Cardiac muscle cell (in vitro differentiated cells and primary cell): ENCODE results near the gene SLC16A2. TPM values are rescaled to one million over a fixed set of nuclear protein-coding genes. Genes with fewer than 3 reads are reported as not detected.

ENCODE experiments used
- DNase-seq, 2 donors: peaks; one replicate each; pipeline versions ENCODE4 v3.0.0 to v3.0.0-alpha.2; 2010 to 2017; ENCODE audit warnings: low read depth in 1 of 2, low spot score in 1 of 2
- H3K27ac ChIP-seq: fragments of 200-600 bp; sonication (generic); 2 replicates; pipeline ENCODE4 v1.5.1; 2016
- H3K27me3 ChIP-seq: fragments of 200-600 bp; sonication (generic); 2 replicates; pipeline ENCODE4 v1.6.0; 2016; ENCODE audit warnings: control low read depth
- H3K36me3 ChIP-seq: fragments of 200-600 bp; sonication (generic); 2 replicates; pipeline ENCODE4 v1.5.1; 2016; ENCODE audit warnings: control low read depth
- H3K4me1 ChIP-seq: fragments of 200-600 bp; sonication (generic); 2 replicates; pipeline ENCODE4 v1.8.1; 2017; ENCODE audit warnings: low read depth, mild to moderate bottlenecking, mixed run types
- H3K4me3 ChIP-seq: fragments of 200-600 bp; sonication (generic); 2 replicates; pipeline ENCODE4 v1.5.1; 2016; ENCODE audit warnings: mild to moderate bottlenecking
- H3K9me3 ChIP-seq: fragments of 200-600 bp; sonication (generic); 2 replicates; pipeline ENCODE4 v1.5.1; 2017; ENCODE audit warnings: low read depth, mild to moderate bottlenecking, control low read depth
- CTCF ChIP-seq: IDR thresholded peaks from 2 replicates; pipeline ENCODE4 v1.5.1; 2012; ENCODE audit warnings: low read depth, mild to moderate bottlenecking, low read length
- polyA plus RNA-seq: library from polyadenylated mRNA; unstranded; fragments of >200 nt; fragmentation: Nextera tagmentation; extraction: Ambion mirVana; gene quantifications from 2 replicates; pipeline ENCODE4 v1.2.1, GENCODE V29; 2016
- total RNA-seq: library from RNA; depleted of rRNA; stranded (reverse); fragments of >200 nt; gene quantifications from 2 replicates; pipeline ENCODE4 v1.2.3, GENCODE V29; 2016

Gene SLC16A2
- total and polyA plus RNA-seq, 2 experiments from 2014 or later: 8.7 to 14.5 TPM

DNA sequence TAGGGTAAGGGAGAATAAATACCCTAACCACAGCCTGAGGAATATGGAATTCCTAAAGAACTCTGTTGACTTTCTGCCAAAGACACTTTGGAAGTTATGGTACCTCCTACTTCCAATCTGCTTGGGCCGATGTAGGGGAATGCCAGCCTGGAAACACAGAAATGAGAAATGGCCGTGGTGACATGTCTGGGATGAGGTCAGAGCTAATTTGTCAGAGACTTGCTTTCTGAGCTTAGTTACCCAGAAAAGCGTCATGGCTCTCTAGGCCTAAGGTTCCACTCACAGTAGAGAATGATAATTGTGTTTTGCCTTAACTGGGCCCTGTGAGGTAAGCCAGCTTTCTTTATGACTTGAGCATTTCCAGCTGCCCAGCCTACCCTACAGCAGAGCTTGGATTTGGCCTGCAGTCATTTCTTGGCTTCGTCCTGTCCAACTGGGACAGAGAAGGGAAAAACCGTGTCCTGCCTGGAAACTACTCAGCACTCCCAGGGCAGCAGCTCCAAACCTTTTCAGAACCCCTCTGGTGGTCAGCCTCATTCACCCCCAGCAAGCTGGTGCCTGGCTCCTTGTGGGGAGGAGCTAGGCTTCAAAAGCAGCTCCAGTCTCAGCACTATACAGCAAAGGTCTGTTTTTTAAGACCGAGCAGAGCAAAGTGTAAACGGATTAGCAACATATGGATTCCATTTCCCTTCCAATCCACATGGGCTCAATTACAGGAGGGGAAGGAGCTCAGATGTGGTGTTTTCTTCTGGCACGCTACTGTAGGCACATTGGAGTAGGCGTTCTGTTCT, 100.9 kb downstream of the SLC16A2 start:
- Histone ChIP-seq H3K4me1 (peaks cover 7% of the 10 kb centered on the region), H3K27me3 (no peaks in the 10 kb centered on the region), H3K27ac (no peak overlapping the region), H3K9me3 (no peaks in the 10 kb centered on the region), H3K36me3 (no peaks in the 10 kb centered on the region), H3K4me3 (no peak overlapping the region)
- peak in 1 of 2 donors; percentile 79 for DNase-seq
- TF ChIP-seq CTCF: no peak

DNA sequence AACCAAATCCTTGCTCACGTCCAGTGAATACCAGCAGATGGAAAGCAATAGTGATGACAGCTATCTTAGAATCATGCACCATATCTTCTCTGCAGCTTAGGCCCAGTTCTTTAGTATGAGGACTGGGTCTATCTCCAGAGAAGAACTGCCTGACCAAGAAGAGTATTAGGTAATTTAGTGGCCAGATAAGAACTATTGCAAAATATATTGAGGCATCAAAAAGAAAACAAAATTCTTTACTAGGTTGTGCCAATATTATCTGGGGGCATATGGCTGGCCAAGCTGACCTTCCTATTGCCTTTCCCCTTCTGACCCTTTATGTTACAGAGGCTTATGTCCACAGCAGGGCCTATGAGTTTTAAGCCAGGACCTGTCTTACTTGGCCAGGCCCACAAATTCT, 101.9 kb downstream of the SLC16A2 start:
- Histone ChIP-seq H3K9me3 (no peaks in the 10 kb centered on the region), H3K4me3 (no peak overlapping the region), H3K4me1 (peaks cover 12% of the 10 kb centered on the region), H3K27me3 (no peaks in the 10 kb centered on the region), H3K36me3 (no peaks in the 10 kb centered on the region), H3K27ac (no peak overlapping the region)
- no peak for TF ChIP-seq CTCF
- DNase-seq: peak in 1 of 2 donors; percentile 71

- DNase-seq: no peak
- no peaks in the 10 kb centered on the region for H3K27me3 ChIP-seq
- no peak overlapping the region for H3K4me3 ChIP-seq
- H3K36me3 ChIP-seq: no peaks in the 10 kb centered on the region
- no peak overlapping the region for H3K27ac ChIP-seq
- no peaks in the 10 kb centered on the region for H3K9me3 ChIP-seq
- H3K4me1 ChIP-seq: peaks cover 15% of the 10 kb centered on the region
- TF ChIP-seq CTCF: no peak
Measured at GRCh38 chrX:74523870-74524735, 102.8 kb downstream of the SLC16A2 start.

- DNase-seq: peak in 1 of 2 donors; percentile 75
- H3K4me1 ChIP-seq: peaks cover 15% of the 10 kb centered on the region
- H3K4me3 ChIP-seq: no peak overlapping the region
- H3K9me3 ChIP-seq: no peaks in the 10 kb centered on the region
- no peaks in the 10 kb centered on the region for H3K27me3 ChIP-seq
- no peaks in the 10 kb centered on the region for H3K36me3 ChIP-seq
- H3K27ac ChIP-seq: no peak overlapping the region
- no peak for TF ChIP-seq CTCF
Measured at GRCh38 chrX:74525116-74525515, 103.8 kb downstream of the SLC16A2 start.

DNA sequence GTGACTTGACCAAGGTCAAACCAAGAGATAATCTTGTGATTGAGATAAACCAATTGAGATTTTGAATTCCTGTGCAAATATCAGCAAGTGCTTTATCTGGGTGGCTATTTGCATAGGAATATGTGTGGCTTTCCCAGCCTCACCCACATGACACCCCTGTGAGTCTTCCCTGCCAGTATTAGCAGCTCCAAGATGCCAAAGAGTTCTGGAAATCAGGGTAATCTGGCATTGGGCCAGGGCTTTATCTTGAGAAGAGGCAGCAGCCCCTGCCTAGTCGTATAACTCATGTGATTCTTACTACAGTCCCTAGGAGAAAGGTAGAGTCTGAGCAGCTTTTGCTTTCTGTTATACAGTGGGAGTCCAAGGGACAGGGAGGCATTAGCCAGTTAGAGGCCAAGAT, 105.5 kb downstream of the SLC16A2 start:
- peaks cover 15% of the 10 kb centered on the region for H3K4me1 ChIP-seq
- no peak overlapping the region for H3K4me3 ChIP-seq
- H3K27ac ChIP-seq: no peak overlapping the region
- H3K9me3 ChIP-seq: no peaks in the 10 kb centered on the region
- DNase-seq: peak; percentile 19 to 32
- TF ChIP-seq CTCF: no peak
- H3K27me3 ChIP-seq: no peaks in the 10 kb centered on the region
- H3K36me3 ChIP-seq: no peaks in the 10 kb centered on the region
